WTC11 (cell line): ENCODE results near the gene FXN.

Experiments used
- CTCF ChIP-seq: fragments of 200-600 bp; IDR thresholded peaks from 2 replicates; pipeline ENCODE4 v1.8.0; 2022; ENCODE audit warnings: antibody characterized with exemption
- USF2 ChIP-seq: sonication (generic); formaldehyde crosslinking; IDR thresholded peaks from 2 replicates; pipeline ENCODE4 v1.8.1; 2023; ENCODE audit warnings: mild to moderate bottlenecking, missing genetic modification reagents, moderate library complexity

- TF ChIP-seq CTCF (no peak), USF2 (CRISPR knock-in tag) (no peak)
These were observed 11.8 kb downstream of the FXN start for GRCh38 chr9:69047371-69047770.
